Measurements from ENCODE around the gene KRTAP4-2.

GRCh38 chr17:41196068-41196467 is 18.0 kb upstream of the KRTAP4-2 start:
- TF ChIP-seq TOX (CRISPR knock-in tag; IDR thresholded peaks at IDR 0.05; ENCODE audit: borderline replicate concordance) (no peak), ZNF70 (CRISPR knock-in tag; IDR thresholded peaks at IDR 0.05) (no peak), PATZ1 (CRISPR knock-in tag; IDR thresholded peaks at IDR 0.05; ENCODE audit: borderline replicate concordance) (no peak), ISL1 (CRISPR knock-in tag; IDR thresholded peaks at IDR 0.05) (no peak), ZNF8 (CRISPR knock-in tag; IDR thresholded peaks at IDR 0.05) (no peak), GLIS3 (CRISPR knock-in tag; IDR thresholded peaks at IDR 0.05) (no peak), ESRRG (CRISPR knock-in tag; IDR thresholded peaks at IDR 0.05) (no peak), SNAI2 (CRISPR knock-in tag; IDR thresholded peaks at IDR 0.05) (no peak), ZC3H10 (CRISPR knock-in tag; IDR thresholded peaks at IDR 0.05) (no peak), ZFP3 (CRISPR knock-in tag; IDR thresholded peaks at IDR 0.05) (no peak), PPARA (CRISPR knock-in tag; IDR thresholded peaks at IDR 0.05; ENCODE audit: borderline replicate concordance) (no peak)
- TF ChIP-seq, protein P1, sequence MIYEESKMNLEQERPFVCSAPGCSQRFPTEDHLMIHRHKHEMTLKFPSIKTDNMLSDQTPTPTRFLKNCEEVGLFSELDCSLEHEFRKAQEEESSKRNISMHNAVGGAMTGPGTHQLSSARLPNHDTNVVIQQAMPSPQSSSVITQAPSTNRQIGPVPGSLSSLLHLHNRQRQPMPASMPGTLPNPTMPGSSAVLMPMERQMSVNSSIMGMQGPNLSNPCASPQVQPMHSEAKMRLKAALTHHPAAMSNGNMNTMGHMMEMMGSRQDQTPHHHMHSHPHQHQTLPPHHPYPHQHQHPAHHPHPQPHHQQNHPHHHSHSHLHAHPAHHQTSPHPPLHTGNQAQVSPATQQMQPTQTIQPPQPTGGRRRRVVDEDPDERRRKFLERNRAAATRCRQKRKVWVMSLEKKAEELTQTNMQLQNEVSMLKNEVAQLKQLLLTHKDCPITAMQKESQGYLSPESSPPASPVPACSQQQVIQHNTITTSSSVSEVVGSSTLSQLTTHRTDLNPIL (CRISPR knock-in tag; IDR thresholded peaks at IDR 0.05; ENCODE audit: low read depth) = no peak

Data from SK-N-SH treated with all-trans-retinoic acid at 6 μM for 48 hours (cell line).